Stimulated activated CD4-positive, alpha-beta T cell treated with anti-CD3 and anti-CD28 coated beads, Interleukin-4, amount 100 ng/mL, for 1 hour (primary cell): ENCODE measurements around the gene STK24.
"Not testable (repeated sequence)": the region's sequence is repeated elsewhere in the genome, so short reads cannot be mapped to it uniquely, and the experiment has no call there.

Experiments
- DNase-seq: peaks from one replicate; pipeline ENCODE4 v3.0.0-alpha.2; 2020

STK24 gene

GRCh38 chr13:98581971-98582702 is 5.2 kb upstream of the STK24 start:
- DNase-seq, result no peak

GRCh38 chr13:98581381-98581780 is 4.5 kb upstream of the STK24 start:
- no peak for DNase-seq

- DNase-seq, result no peak
Measured at GRCh38 chr13:98580420-98580819, 3.5 kb upstream of the STK24 start.

GRCh38 chr13:98577836-98578285 is 954 bp upstream of the STK24 start:
- no peak for DNase-seq

- peak; percentile 44 for DNase-seq
Measured at GRCh38 chr13:98576200-98576945, 534 bp downstream of the STK24 start.

GRCh38 chr13:98575904-98576199 is 1.1 kb downstream of the STK24 start:
- no peak for DNase-seq

GRCh38 chr13:98575009-98575903 is 1.7 kb downstream of the STK24 start:
- DNase-seq, result no peak

GRCh38 chr13:98571955-98572662 is 4.8 kb downstream of the STK24 start:
- DNase-seq, result no peak

GRCh38 chr13:98570929-98571372 is 6.0 kb downstream of the STK24 start:
- no peak for DNase-seq

- DNase-seq, result not testable (repeated sequence)
Measured at GRCh38 chr13:98569494-98570367, 7.2 kb downstream of the STK24 start.

- DNase-seq, result no peak
Measured at GRCh38 chr13:98568918-98569317, 8.0 kb downstream of the STK24 start.

GRCh38 chr13:98567140-98567539 is 9.8 kb downstream of the STK24 start:
- DNase-seq, result no peak

GRCh38 chr13:98565726-98566565 is 11.0 kb downstream of the STK24 start:
- DNase-seq, result no peak

GRCh38 chr13:98564204-98564603 is 12.7 kb downstream of the STK24 start:
- DNase-seq, result no peak

GRCh38 chr13:98563071-98563470 is 13.8 kb downstream of the STK24 start:
- no peak for DNase-seq

- no peak for DNase-seq
Measured at GRCh38 chr13:98559169-98559568, 17.7 kb downstream of the STK24 start.

GRCh38 chr13:98557937-98558792 is 18.7 kb downstream of the STK24 start:
- DNase-seq, result no peak

GRCh38 chr13:98556968-98557631 is 19.8 kb downstream of the STK24 start:
- DNase-seq, result no peak

- no peak for DNase-seq
Measured at GRCh38 chr13:98556142-98556816, 20.6 kb downstream of the STK24 start.
